Mesothelial cell of epicardium (in vitro differentiated cells): ENCODE data around the gene SDS. TPM values are rescaled to one million over a fixed set of nuclear protein-coding genes. Genes with fewer than 3 reads are reported as not detected.

Source experiments
- DNase-seq, 2 experiments: peaks; one replicate each; pipeline ENCODE4 v3.0.0; 2021; ENCODE audit warnings: low spot score in 2 of 2; ENCODE audit not compliant: unreplicated experiment in 2 of 2
- H3K27ac Mint-ChIP-seq: 2 replicates; pipeline ENCODE4 v1.8.0; 2021; ENCODE audit warnings: mixed read lengths
- H3K27me3 Mint-ChIP-seq: 2 replicates; pipeline ENCODE4 v1.8.0; 2021; ENCODE audit warnings: low read depth, mixed read lengths
- H3K36me3 Mint-ChIP-seq: 2 replicates; pipeline ENCODE4 v1.8.0; 2021; ENCODE audit warnings: mixed read lengths
- H3K4me1 Mint-ChIP-seq: 2 replicates; pipeline ENCODE4 v1.8.0; 2021; ENCODE audit warnings: mixed read lengths
- H3K4me3 Mint-ChIP-seq: 2 replicates; pipeline ENCODE4 v1.8.0; 2021; ENCODE audit warnings: mild to moderate bottlenecking, moderate library complexity, mixed read lengths
- H3K9me3 Mint-ChIP-seq: 2 replicates; pipeline ENCODE4 v1.8.0; 2021; ENCODE audit warnings: mixed read lengths
- total RNA-seq: library from RNA; stranded (reverse); gene quantifications from 3 replicates; pipeline ENCODE4 v1.2.1, GENCODE V29; 2021
- TF ChIP-seq, protein P1 (sequence below): fragments of 200-600 bp; sonication (generic); IDR thresholded peaks from one replicate; pipeline ENCODE4 v1.5.0; 2021; ENCODE audit warnings: antibody characterized with exemption; ENCODE audit not compliant: unreplicated experiment

SDS gene
- total RNA-seq, 1 donor from 2014 or later = not detected

GRCh38 chr12:113345318-113345717 is 58.4 kb downstream of the SDS start:
- H3K4me3 Mint-ChIP-seq = no peak overlapping the region
- TF ChIP-seq, protein P1, sequence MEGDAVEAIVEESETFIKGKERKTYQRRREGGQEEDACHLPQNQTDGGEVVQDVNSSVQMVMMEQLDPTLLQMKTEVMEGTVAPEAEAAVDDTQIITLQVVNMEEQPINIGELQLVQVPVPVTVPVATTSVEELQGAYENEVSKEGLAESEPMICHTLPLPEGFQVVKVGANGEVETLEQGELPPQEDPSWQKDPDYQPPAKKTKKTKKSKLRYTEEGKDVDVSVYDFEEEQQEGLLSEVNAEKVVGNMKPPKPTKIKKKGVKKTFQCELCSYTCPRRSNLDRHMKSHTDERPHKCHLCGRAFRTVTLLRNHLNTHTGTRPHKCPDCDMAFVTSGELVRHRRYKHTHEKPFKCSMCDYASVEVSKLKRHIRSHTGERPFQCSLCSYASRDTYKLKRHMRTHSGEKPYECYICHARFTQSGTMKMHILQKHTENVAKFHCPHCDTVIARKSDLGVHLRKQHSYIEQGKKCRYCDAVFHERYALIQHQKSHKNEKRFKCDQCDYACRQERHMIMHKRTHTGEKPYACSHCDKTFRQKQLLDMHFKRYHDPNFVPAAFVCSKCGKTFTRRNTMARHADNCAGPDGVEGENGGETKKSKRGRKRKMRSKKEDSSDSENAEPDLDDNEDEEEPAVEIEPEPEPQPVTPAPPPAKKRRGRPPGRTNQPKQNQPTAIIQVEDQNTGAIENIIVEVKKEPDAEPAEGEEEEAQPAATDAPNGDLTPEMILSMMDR = no peak
- H3K27ac Mint-ChIP-seq = no peak overlapping the region
- no peaks in the 10 kb centered on the region for H3K9me3 Mint-ChIP-seq
- no peaks in the 10 kb centered on the region for H3K36me3 Mint-ChIP-seq
- peaks cover under 1% of the 10 kb centered on the region for H3K27me3 Mint-ChIP-seq
- DNase-seq = no peak
- no peaks in the 10 kb centered on the region for H3K4me1 Mint-ChIP-seq

Other genes starting within 250 kb of the SDS start
- gene DDX54, start 218.4 kb downstream of the SDS start, total RNA-seq = 66.7 to 74.5 TPM (median 69.0 TPM) in 3 replicates
- gene RITA1, start 218.2 kb downstream of the SDS start, total RNA-seq = 15.2 to 15.4 TPM (median 15.3 TPM) in 3 replicates
- 40.0 to 46.0 TPM (median 42.7 TPM) in 3 replicates for gene TPCN1, start 182.4 kb downstream of the SDS start, total RNA-seq
- gene SLC8B1, start 68.8 kb downstream of the SDS start, total RNA-seq = 16.7 to 19.1 TPM (median 17.3 TPM) in 3 replicates
- gene PLBD2, start 45.3 kb downstream of the SDS start, total RNA-seq = 37.8 to 39.3 TPM (median 38.7 TPM) in 3 replicates
- gene SDSL, start 18.5 kb upstream of the SDS start, total RNA-seq = 9.5 to 12.9 TPM (median 11.6 TPM) in 3 replicates
- gene LHX5, start 68.0 kb upstream of the SDS start, total RNA-seq = not detected in 3 replicates